Fibroblast of lung (primary cell): ENCODE data around the gene DOLPP1. TPM values are rescaled to one million over a fixed set of nuclear protein-coding genes. Genes with fewer than 3 reads are reported as not detected.

Experiments used
- DNase-seq, 2 donors: peaks; one replicate each; pipeline versions ENCODE4 v3.0.0 to v3.0.0-alpha.2; 2010; ENCODE audit warnings: low read depth in 2 of 2
- H2AFZ ChIP-seq: 2 replicates; pipeline ENCODE4 v1.5.1; 2012; ENCODE audit warnings: low read length, control low read depth, inconsistent platforms
- H3K27ac ChIP-seq: 2 replicates; pipeline ENCODE4 v1.5.1; 2011; ENCODE audit warnings: low read length, control low read depth; ENCODE audit not compliant: insufficient read depth
- H3K27me3 ChIP-seq: 2 replicates; pipeline ENCODE4 v1.5.1; 2011; ENCODE audit warnings: mild to moderate bottlenecking, low read length; ENCODE audit not compliant: control insufficient read depth, insufficient read depth
- H3K36me3 ChIP-seq: 2 replicates; pipeline ENCODE4 v1.5.1; 2011; ENCODE audit warnings: low read length; ENCODE audit not compliant: control insufficient read depth, insufficient read depth
- H3K4me1 ChIP-seq: 2 replicates; pipeline ENCODE4 v1.5.1; 2011; ENCODE audit warnings: low read length; ENCODE audit not compliant: control insufficient read depth, insufficient read depth; ENCODE audit errors: extremely low read depth
- H3K4me2 ChIP-seq: 2 replicates; pipeline ENCODE4 v1.5.1; 2011; ENCODE audit warnings: low read length, control low read depth; ENCODE audit not compliant: insufficient read depth; ENCODE audit errors: extremely low read depth
- H3K4me3 ChIP-seq, 4 experiments: fragments of 200-600 bp in 1 of 4; sonication (generic) in 1 of 4; replicated peaks in 1 of 4; 2 replicates each; pipeline ENCODE4 v1.5.1; 2011 to 2016; ENCODE audit warnings: low read length in 4 of 4, low read depth in 3 of 4, mild to moderate bottlenecking in 3 of 4, control low read depth in 2 of 4, inconsistent platforms in 1 of 4, mixed read lengths in 1 of 4; ENCODE audit not compliant: insufficient read depth in 1 of 4; ENCODE audit errors: control extremely low read depth in 1 of 4
- H3K79me2 ChIP-seq: 2 replicates; pipeline ENCODE4 v1.5.1; 2012; ENCODE audit warnings: mild to moderate bottlenecking, low read length, inconsistent platforms; ENCODE audit not compliant: control insufficient read depth, insufficient read depth
- H3K9ac ChIP-seq: 2 replicates; pipeline ENCODE4 v1.5.1; 2011; ENCODE audit warnings: mild to moderate bottlenecking, low read length, control low read depth; ENCODE audit not compliant: insufficient read depth
- H3K9me3 ChIP-seq: 2 replicates; pipeline ENCODE4 v1.5.1; 2012; ENCODE audit warnings: low read depth, low read length; ENCODE audit not compliant: control insufficient read depth, insufficient read depth
- H4K20me1 ChIP-seq: 2 replicates; pipeline ENCODE4 v1.5.1; 2011; ENCODE audit warnings: low read length; ENCODE audit not compliant: control insufficient read depth, insufficient read depth; ENCODE audit errors: extremely low read depth
- CTCF ChIP-seq, 2 donors: IDR thresholded peaks in 1 of 2; conservative IDR thresholded peaks in 1 of 2; 1 replicate in 1 of 2; 2 replicates in 1 of 2; pipeline ENCODE4 v1.5.1; 2011 to 2012; ENCODE audit warnings: low read length in 2 of 2, control low read depth in 1 of 2, inconsistent platforms in 1 of 2, low read depth in 1 of 2, mild to moderate bottlenecking in 1 of 2
- EZH2 ChIP-seq: IDR thresholded peaks from 2 replicates; pipeline ENCODE4 v1.5.1; 2012; ENCODE audit warnings: low read length, control low read depth, mild to moderate bottlenecking; ENCODE audit errors: missing control alignments
- polyA plus RNA-seq, 2 donors: library from polyadenylated mRNA; depleted of rRNA in 1 of 2; stranded (reverse) in 1 of 2; unstranded in 1 of 2; fragments of >200 nt; gene quantifications; 2 replicates each; pipeline ENCODE4 v1.2.1, GENCODE V29; 2011 to 2012; ENCODE audit warnings: missing spikeins in 1 of 2
- total RNA-seq: library from RNA; depleted of rRNA; stranded (reverse); fragments of >200 nt; gene quantifications from 2 replicates; pipeline ENCODE4 v1.2.1, GENCODE V29; 2014

Gene DOLPP1
- total and polyA plus RNA-seq, 2 donors (not counting 1 experiment from before 2014, with no cell fraction given): 7.4 to 9.7 TPM

GRCh38 chr9:129095908-129096307, 15.0 kb downstream of the DOLPP1 start:
- no peak overlapping the region for H3K9ac ChIP-seq
- no peaks in the 10 kb centered on the region for H3K79me2 ChIP-seq
- H4K20me1 ChIP-seq: no peaks in the 10 kb centered on the region
- no peaks in the 10 kb centered on the region for H3K4me1 ChIP-seq
- H3K27me3 ChIP-seq: no peaks in the 10 kb centered on the region
- no peaks in the 10 kb centered on the region for H3K9me3 ChIP-seq
- DNase-seq: no peak
- H3K36me3 ChIP-seq: peaks cover 9% of the 10 kb centered on the region
- TF ChIP-seq EZH2: no peak
- no peak for TF ChIP-seq CTCF (conservative IDR thresholded peaks at IDR 0.05 in 1 of 2, IDR thresholded peaks at IDR 0.05 in 1 of 2; ENCODE audit: low read depth in 1 of 2, low read length in 2 of 2)
- H3K27ac ChIP-seq: no peak overlapping the region
- H2AFZ ChIP-seq: no peak overlapping the region
- no peak overlapping the region for H3K4me3 ChIP-seq
- H3K4me2 ChIP-seq: no peak overlapping the region

GRCh38 chr9:129097671-129098306, 16.9 kb downstream of the DOLPP1 start:
- Histone ChIP-seq H3K4me1 (no peaks in the 10 kb centered on the region), H3K4me2 (no peak overlapping the region), H3K27ac (no peak overlapping the region), H2AFZ (no peak overlapping the region), H3K9me3 (no peaks in the 10 kb centered on the region), H3K27me3 (no peaks in the 10 kb centered on the region), H3K9ac (no peak overlapping the region), H3K4me3 (no peak overlapping the region), H4K20me1 (no peaks in the 10 kb centered on the region), H3K79me2 (no peaks in the 10 kb centered on the region), H3K36me3 (peaks cover 14% of the 10 kb centered on the region)
- DNase-seq: no peak
- TF ChIP-seq CTCF (conservative IDR thresholded peaks at IDR 0.05 in 1 of 2, IDR thresholded peaks at IDR 0.05 in 1 of 2; ENCODE audit: low read depth in 1 of 2, low read length in 2 of 2): no peak
- no peak for TF ChIP-seq EZH2

GRCh38 chr9:129098328-129098727, 17.4 kb downstream of the DOLPP1 start:
- H3K36me3 ChIP-seq: peaks cover 14% of the 10 kb centered on the region
- H3K9ac ChIP-seq: no peak overlapping the region
- H3K4me2 ChIP-seq: no peak overlapping the region
- H3K27me3 ChIP-seq: no peaks in the 10 kb centered on the region
- no peaks in the 10 kb centered on the region for H3K9me3 ChIP-seq
- no peaks in the 10 kb centered on the region for H3K4me1 ChIP-seq
- H3K4me3 ChIP-seq: no peak overlapping the region
- no peak for DNase-seq
- H3K27ac ChIP-seq: no peak overlapping the region
- no peak for TF ChIP-seq EZH2
- no peak for TF ChIP-seq CTCF (conservative IDR thresholded peaks at IDR 0.05 in 1 of 2, IDR thresholded peaks at IDR 0.05 in 1 of 2; ENCODE audit: low read depth in 1 of 2, low read length in 2 of 2)
- no peaks in the 10 kb centered on the region for H3K79me2 ChIP-seq
- H2AFZ ChIP-seq: no peak overlapping the region
- no peaks in the 10 kb centered on the region for H4K20me1 ChIP-seq
